Measurements from ENCODE around the gene GRIFIN. TPM values are rescaled to one million over a fixed set of nuclear protein-coding genes. Genes with fewer than 3 reads are reported as not detected.

GRIFIN gene
- total RNA-seq, 1 donor = not detected

- peaks cover 52% of the 10 kb centered on the region for H3K4me1 ChIP-seq (ENCODE audit: insufficient read depth, low read length)
- no peak overlapping the region for H2AFZ ChIP-seq (ENCODE audit: low read length)
- no peaks in the 10 kb centered on the region for H3K36me3 ChIP-seq (ENCODE audit: insufficient read depth, low read length)
- no peaks in the 10 kb centered on the region for H3K9me3 ChIP-seq (ENCODE audit: low read depth, low read length)
- no peak for DNase-seq (ENCODE audit: insufficient read length, low spot score, missing footprints)
- H3K27me3 ChIP-seq (ENCODE audit: insufficient read depth, low read length) = no peaks in the 10 kb centered on the region
- peak overlapping the region; percentile 89 for H3K4me2 ChIP-seq (ENCODE audit: insufficient read depth, low read length)
- peak overlapping the region; percentile 88 for H3K27ac ChIP-seq (ENCODE audit: low read depth, low read length)
- H4K20me1 ChIP-seq (ENCODE audit: insufficient read depth, low read length) = peaks cover 15% of the 10 kb centered on the region
- no peak for TF ChIP-seq CTCF (IDR thresholded peaks at IDR 0.05; ENCODE audit: extremely low read depth, low read depth, low read length)
- H3K79me2 ChIP-seq (ENCODE audit: insufficient read depth, low read length) = peaks cover 26% of the 10 kb centered on the region
- H3K4me3 ChIP-seq (ENCODE audit: insufficient read depth, low read length) = peak overlapping the region; percentile 51
Measured at GRCh38 chr7:2517678-2518507, 41.7 kb upstream of the GRIFIN start.

GRCh38 chr7:2517026-2517425 lies 40.8 kb upstream of the GRIFIN start:
- peak overlapping the region; percentile 88 for H3K27ac ChIP-seq (ENCODE audit: low read depth, low read length)
- H4K20me1 ChIP-seq (ENCODE audit: insufficient read depth, low read length) = peaks cover 13% of the 10 kb centered on the region
- peak overlapping the region; percentile 89 for H3K4me2 ChIP-seq (ENCODE audit: insufficient read depth, low read length)
- H3K4me3 ChIP-seq (ENCODE audit: insufficient read depth, low read length) = peak overlapping the region; percentile 51
- peaks cover 43% of the 10 kb centered on the region for H3K4me1 ChIP-seq (ENCODE audit: insufficient read depth, low read length)
- H3K79me2 ChIP-seq (ENCODE audit: insufficient read depth, low read length) = peaks cover 19% of the 10 kb centered on the region
- H3K9me3 ChIP-seq (ENCODE audit: low read depth, low read length) = no peaks in the 10 kb centered on the region
- no peaks in the 10 kb centered on the region for H3K36me3 ChIP-seq (ENCODE audit: insufficient read depth, low read length)
- peak; percentile 100 for DNase-seq (ENCODE audit: insufficient read length, low spot score, missing footprints)
- peak; percentile 8 for TF ChIP-seq CTCF (IDR thresholded peaks at IDR 0.05; ENCODE audit: extremely low read depth, low read depth, low read length)
- no peak overlapping the region for H2AFZ ChIP-seq (ENCODE audit: low read length)
- no peaks in the 10 kb centered on the region for H3K27me3 ChIP-seq (ENCODE audit: insufficient read depth, low read length)

GRCh38 chr7:2516194-2516555 lies 40.0 kb upstream of the GRIFIN start:
- Histone ChIP-seq H3K27ac (ENCODE audit: low read depth, low read length) (peak overlapping the region; percentile 88), H3K4me3 (ENCODE audit: insufficient read depth, low read length) (no peak overlapping the region), H3K36me3 (ENCODE audit: insufficient read depth, low read length) (no peaks in the 10 kb centered on the region), H3K27me3 (ENCODE audit: insufficient read depth, low read length) (no peaks in the 10 kb centered on the region), H2AFZ (ENCODE audit: low read length) (peak overlapping the region; percentile 10), H3K79me2 (ENCODE audit: insufficient read depth, low read length) (peaks cover 11% of the 10 kb centered on the region), H3K4me1 (ENCODE audit: insufficient read depth, low read length) (peaks cover 36% of the 10 kb centered on the region), H3K9me3 (ENCODE audit: low read depth, low read length) (no peaks in the 10 kb centered on the region), H3K4me2 (ENCODE audit: insufficient read depth, low read length) (no peak overlapping the region), H4K20me1 (ENCODE audit: insufficient read depth, low read length) (peaks cover 6% of the 10 kb centered on the region)
- no peak for DNase-seq (ENCODE audit: insufficient read length, low spot score, missing footprints)
- TF ChIP-seq CTCF (IDR thresholded peaks at IDR 0.05; ENCODE audit: extremely low read depth, low read depth, low read length) = no peak

GRCh38 chr7:2515424-2516193 lies 39.4 kb upstream of the GRIFIN start:
- Histone ChIP-seq H2AFZ (ENCODE audit: low read length) (peak overlapping the region; percentile 10), H3K27me3 (ENCODE audit: insufficient read depth, low read length) (no peaks in the 10 kb centered on the region), H3K4me1 (ENCODE audit: insufficient read depth, low read length) (peaks cover 36% of the 10 kb centered on the region), H3K4me2 (ENCODE audit: insufficient read depth, low read length) (no peak overlapping the region), H3K4me3 (ENCODE audit: insufficient read depth, low read length) (no peak overlapping the region), H3K27ac (ENCODE audit: low read depth, low read length) (peak overlapping the region; percentile 88), H3K36me3 (ENCODE audit: insufficient read depth, low read length) (no peaks in the 10 kb centered on the region), H4K20me1 (ENCODE audit: insufficient read depth, low read length) (peaks cover 3% of the 10 kb centered on the region), H3K79me2 (ENCODE audit: insufficient read depth, low read length) (peaks cover 6% of the 10 kb centered on the region), H3K9me3 (ENCODE audit: low read depth, low read length) (no peaks in the 10 kb centered on the region)
- TF ChIP-seq CTCF (IDR thresholded peaks at IDR 0.05; ENCODE audit: extremely low read depth, low read depth, low read length) = no peak
- no peak for DNase-seq (ENCODE audit: insufficient read length, low spot score, missing footprints)
